Liver (tissue), 9 donors: ENCODE measurements around the gene ITGB2. TPM values are rescaled to one million over a fixed set of nuclear protein-coding genes. Genes with fewer than 3 reads are reported as not detected.

ENCODE experiments used
- DNase-seq: peaks from one replicate; pipeline ENCODE4 v3.0.0-alpha.2; 2017; ENCODE audit warnings: low spot score
- H3K27ac ChIP-seq, 2 donors: one replicate each; pipeline ENCODE4 v1.7.0; 2013; ENCODE audit warnings: inconsistent platforms in 2 of 2, low read length in 2 of 2, control low read depth in 1 of 2, low read depth in 1 of 2, mild to moderate bottlenecking in 1 of 2
- H3K27me3 ChIP-seq, 4 donors: one replicate each; pipeline versions ENCODE4 v1.6.1 to v1.7.0; 2013; ENCODE audit warnings: low read length in 3 of 4, inconsistent platforms in 1 of 4, mild to moderate bottlenecking in 1 of 4, moderate library complexity in 1 of 4; ENCODE audit not compliant: control insufficient read depth in 4 of 4, insufficient read depth in 4 of 4
- H3K36me3 ChIP-seq, 4 donors: one replicate each; pipeline versions ENCODE4 v1.6.1 to v1.7.0; 2013; ENCODE audit warnings: low read length in 3 of 4, mild to moderate bottlenecking in 3 of 4, low read depth in 1 of 4, moderate library complexity in 1 of 4; ENCODE audit not compliant: control insufficient read depth in 4 of 4, insufficient read depth in 3 of 4
- H3K4me1 ChIP-seq, 4 donors: one replicate each; pipeline versions ENCODE4 v1.6.1 to v1.7.0; 2013; ENCODE audit warnings: low read length in 3 of 4, mild to moderate bottlenecking in 3 of 4, moderate library complexity in 1 of 4; ENCODE audit not compliant: control insufficient read depth in 4 of 4, insufficient read depth in 4 of 4
- H3K4me3 ChIP-seq, 3 donors: one replicate each; pipeline versions ENCODE4 v1.6.1 to v1.7.0; 2013; ENCODE audit warnings: low read length in 3 of 3, control low read depth in 1 of 3, low read depth in 1 of 3, mild to moderate bottlenecking in 1 of 3
- H3K9ac ChIP-seq, 2 donors: one replicate each; pipeline ENCODE4 v1.7.0; 2013; ENCODE audit warnings: low read length in 2 of 2, mild to moderate bottlenecking in 2 of 2, moderate library complexity in 2 of 2, control low read depth in 1 of 2, low read depth in 1 of 2
- H3K9me3 ChIP-seq, 4 donors: one replicate each; pipeline versions ENCODE4 v1.6.1 to v1.7.0; 2013; ENCODE audit warnings: low read length in 3 of 4; ENCODE audit not compliant: control insufficient read depth in 4 of 4
- ATF3 ChIP-seq: IDR thresholded peaks from 2 replicates; pipeline ENCODE4 v1.6.1; 2016; ENCODE audit warnings: antibody characterized with exemption
- CTCF ChIP-seq: fragments of 150-350 bp; IDR thresholded peaks from 2 replicates; pipeline ENCODE4 v1.5.1; 2017; ENCODE audit warnings: improper control_type of control experiment, low read depth, low read length; ENCODE audit not compliant: missing input control
- EGR1 ChIP-seq, 2 donors: IDR thresholded peaks; 2 replicates each; pipeline ENCODE4 v1.6.1; 2016 to 2018; ENCODE audit warnings: antibody characterized with exemption in 2 of 2, low read depth in 2 of 2
- FOXA1 ChIP-seq: IDR thresholded peaks from 2 replicates; pipeline ENCODE4 v1.6.1; 2016; ENCODE audit warnings: antibody characterized with exemption
- FOXA2 ChIP-seq: IDR thresholded peaks from 2 replicates; pipeline ENCODE4 v1.6.1; 2016; ENCODE audit warnings: antibody characterized with exemption
- GABPA ChIP-seq, 2 donors: IDR thresholded peaks in 1 of 2; conservative IDR thresholded peaks in 1 of 2; 2 replicates each; pipeline ENCODE4 v1.6.1; 2016; ENCODE audit warnings: antibody characterized with exemption in 2 of 2, mild to moderate bottlenecking in 1 of 2, moderate library complexity in 1 of 2
- HNF4A ChIP-seq, 2 donors: conservative IDR thresholded peaks; 2 replicates each; pipeline ENCODE4 v1.6.1; 2016; ENCODE audit warnings: antibody characterized with exemption in 2 of 2, mild to moderate bottlenecking in 2 of 2
- HNF4G ChIP-seq: IDR thresholded peaks from 2 replicates; pipeline ENCODE4 v1.6.1; 2016; ENCODE audit warnings: antibody characterized with exemption
- JUND ChIP-seq, 2 donors: IDR thresholded peaks; 2 replicates each; pipeline ENCODE4 v1.6.1; 2016; ENCODE audit warnings: antibody characterized with exemption in 2 of 2
- MAX ChIP-seq: IDR thresholded peaks from 2 replicates; pipeline ENCODE4 v1.6.1; 2016; ENCODE audit warnings: antibody characterized with exemption
- NR2F2 ChIP-seq: IDR thresholded peaks from 2 replicates; pipeline ENCODE4 v1.6.1; 2016; ENCODE audit warnings: antibody characterized with exemption
- RAD21 ChIP-seq, 2 donors: IDR thresholded peaks; 2 replicates each; pipeline ENCODE4 v1.6.1; 2016; ENCODE audit warnings: antibody characterized with exemption in 2 of 2, mild to moderate bottlenecking in 2 of 2
- REST ChIP-seq: IDR thresholded peaks from 2 replicates; pipeline ENCODE4 v1.6.1; 2016; ENCODE audit warnings: antibody characterized with exemption, mild to moderate bottlenecking
- RXRA ChIP-seq, 2 donors: IDR thresholded peaks; 2 replicates each; pipeline ENCODE4 v1.6.1; 2017 to 2018; ENCODE audit warnings: antibody characterized with exemption in 2 of 2, mild to moderate bottlenecking in 1 of 2
- SP1 ChIP-seq: IDR thresholded peaks from 2 replicates; pipeline ENCODE4 v1.6.1; 2018; ENCODE audit warnings: antibody characterized with exemption, mild to moderate bottlenecking
- TAF1 ChIP-seq: conservative IDR thresholded peaks from 2 replicates; pipeline ENCODE4 v1.6.1; 2016; ENCODE audit warnings: antibody characterized with exemption, mild to moderate bottlenecking
- YY1 ChIP-seq: IDR thresholded peaks from 2 replicates; pipeline ENCODE4 v1.6.1; 2016; ENCODE audit warnings: antibody characterized with exemption, mild to moderate bottlenecking
- ZBTB33 ChIP-seq: IDR thresholded peaks from 2 replicates; pipeline ENCODE4 v1.6.1; 2016; ENCODE audit warnings: antibody characterized with exemption
- WGBS: extraction: QIAGEN DNeasy Blood & Tissue Kit; methylation state at CpG from one replicate; pipeline ENCODE4 v1.1.7; 2013; 5-methylcytosine and 5-hydroxymethylcytosine counted together
- polyA plus RNA-seq, 2 donors: library from polyadenylated mRNA; stranded (reverse) in 1 of 2; unstranded in 1 of 2; fragments of 200-250 nt in 1 of 2; fragments of >200 nt in 1 of 2; fragmentation: Nextera tagmentation in 1 of 2; extraction: Ambion mirVana in 1 of 2; gene quantifications; one replicate each; pipeline versions ENCODE4 v1.2.1 to v1.2.3, GENCODE V29; 2013 to 2015
- total RNA-seq, 2 donors: library from RNA; depleted of rRNA; stranded (reverse); fragments of >200 nt; gene quantifications; one replicate each; pipeline ENCODE4 v1.2.3, GENCODE V29; 2014
- donor health status: healthy.
- donor health status: healthy.
- donor health status: healthy.
- donor health status: healthy.
- donor health status: healthy.

Gene ITGB2
- total and polyA plus RNA-seq, 4 donors, result 9.6 to 50.6 (median 28.7) TPM

GRCh38 chr21:44932408-44933181 is 11.9 kb upstream of the ITGB2 start:
- H3K9me3 ChIP-seq, result no peaks in the 10 kb centered on the region
- H3K36me3 ChIP-seq, result no peaks in the 10 kb centered on the region
- H3K4me3 ChIP-seq, result peak overlapping the region in 2 of 3 donors; percentile 38 to 66
- H3K27ac ChIP-seq, result no peak overlapping the region
- TF ChIP-seq JUND (IDR thresholded peaks at IDR 0.05), result no peak
- TF ChIP-seq RAD21 (IDR thresholded peaks at IDR 0.05), result peak; percentile 72 to 76
- TF ChIP-seq CTCF, result peak; percentile 51
- no peak for TF ChIP-seq EGR1 (IDR thresholded peaks at IDR 0.05; ENCODE audit: low read depth in 2 of 2)
- H3K4me1 ChIP-seq, result peaks cover 15 to 22% (median 17%) of the 10 kb centered on the region in 4 donors
- WGBS, result 2% methylated on average over 68 of the region's 68 CpGs
- peak; percentile 56 for DNase-seq
- H3K27me3 ChIP-seq, result no peaks in the 10 kb centered on the region
- H3K9ac ChIP-seq, result no peak overlapping the region

- Histone ChIP-seq H3K4me3 (peak overlapping the region in 2 of 3 donors; percentile 38 to 66), H3K9ac (no peak overlapping the region), H3K27me3 (no peaks in the 10 kb centered on the region), H3K4me1 (peaks cover 15 to 22% (median 17%) of the 10 kb centered on the region in 4 donors), H3K27ac (peak overlapping the region; percentile 36 to 51), H3K36me3 (no peaks in the 10 kb centered on the region), H3K9me3 (no peaks in the 10 kb centered on the region)
- no peak for DNase-seq
- 2% methylated on average over 78 of the region's 78 CpGs for WGBS
- TF ChIP-seq SP1 (peak; percentile 70), NR2F2 (peak; percentile 29), CTCF (peak; percentile 3), MAX (peak; percentile 41), FOXA1 (no peak), YY1 (no peak), TAF1 (no peak), ATF3 (no peak), HNF4A (conservative IDR thresholded peaks at IDR 0.05) (peak; percentile 88 to 89), FOXA2 (no peak), JUND (IDR thresholded peaks at IDR 0.05) (no peak), HNF4G (peak; percentile 67), RAD21 (IDR thresholded peaks at IDR 0.05) (peak; percentile 14 to 57), RXRA (IDR thresholded peaks at IDR 0.05) (peak; percentile 89 to 93), EGR1 (IDR thresholded peaks at IDR 0.05; ENCODE audit: low read depth in 2 of 2) (no peak), GABPA (IDR thresholded peaks at IDR 0.05 in 1 of 2, conservative IDR thresholded peaks at IDR 0.05 in 1 of 2) (no peak), ZBTB33 (no peak), REST (no peak)
Observed at GRCh38 chr21:44931501-44932407, 11.1 kb upstream of the ITGB2 start.
